H1 (cell line): ENCODE data around the gene GJB1. TPM values are rescaled to one million over a fixed set of nuclear protein-coding genes. Genes with fewer than 3 reads are reported as not detected.

Experiments
- BACH1 ChIP-seq: IDR thresholded peaks from 2 replicates; pipeline ENCODE4 v1.6.1; 2012; ENCODE audit warnings: low read length, improper control_type of control experiment
- BCL11A ChIP-seq, 2 experiments: IDR thresholded peaks; one replicate each; pipeline ENCODE4 v1.6.1; 2011; ENCODE audit warnings: low read depth in 2 of 2, low read length in 2 of 2, mild to moderate bottlenecking in 2 of 2
- CBX5 ChIP-seq: fragments of 300-800, 300-1000 bp; sonication (generic); IDR thresholded peaks from 2 replicates; pipeline ENCODE4 v1.7.1; 2016; ENCODE audit warnings: antibody characterized with exemption, low read length, low read depth
- CREB1 ChIP-seq: IDR thresholded peaks from 2 replicates; pipeline ENCODE4 v1.6.1; 2012; ENCODE audit warnings: inconsistent platforms
- EGR1 ChIP-seq: IDR thresholded peaks from 2 replicates; pipeline ENCODE4 v1.6.1; 2011; ENCODE audit warnings: low read depth, low read length, borderline replicate concordance
- GTF2F1 ChIP-seq: IDR thresholded peaks from 2 replicates; pipeline ENCODE4 v1.6.1; 2012; ENCODE audit warnings: low read depth, low read length, improper control_type of control experiment, borderline replicate concordance
- HDAC2 ChIP-seq, 2 experiments: fragments of 300-600 bp in 1 of 2; sonication (generic) in 1 of 2; IDR thresholded peaks; 2 replicates each; pipeline ENCODE4 v1.6.1; 2011 to 2012; ENCODE audit warnings: low read depth in 2 of 2, low read length in 2 of 2, mild to moderate bottlenecking in 2 of 2, moderate library complexity in 2 of 2, borderline replicate concordance in 1 of 2, inconsistent platforms in 1 of 2
- JUND ChIP-seq: IDR thresholded peaks from 2 replicates; pipeline ENCODE4 v1.6.1; 2011; ENCODE audit warnings: mild to moderate bottlenecking, improper control_type of control experiment, low read length
- NANOG ChIP-seq: IDR thresholded peaks from 2 replicates; pipeline ENCODE4 v1.6.1; 2011; ENCODE audit warnings: low read length, low read depth, mild to moderate bottlenecking, inconsistent platforms; ENCODE audit not compliant: insufficient read depth, poor library complexity, severe bottlenecking
- POLR2AphosphoS5 ChIP-seq: IDR thresholded peaks from 2 replicates; pipeline ENCODE4 v1.6.1; 2011; ENCODE audit warnings: low read depth, low read length
- POU5F1 ChIP-seq: IDR thresholded peaks from 2 replicates; pipeline ENCODE4 v1.6.1; 2011; ENCODE audit warnings: low read depth, mild to moderate bottlenecking, low read length, moderate library complexity
- RFX5 ChIP-seq: IDR thresholded peaks from 2 replicates; pipeline ENCODE4 v1.6.1; 2011; ENCODE audit warnings: low read depth, low read length, improper control_type of control experiment, borderline replicate concordance
- SIRT6 ChIP-seq: IDR thresholded peaks from one replicate; pipeline ENCODE4 v1.7.1; 2012; ENCODE audit warnings: low read length, inconsistent platforms
- SP1 ChIP-seq: IDR thresholded peaks from 2 replicates; pipeline ENCODE4 v1.6.1; 2011; ENCODE audit warnings: low read depth, low read length
- TBP ChIP-seq: IDR thresholded peaks from 2 replicates; pipeline ENCODE4 v1.6.1; 2011; ENCODE audit warnings: low read depth, low read length, improper control_type of control experiment
- TCF12 ChIP-seq: IDR thresholded peaks from 2 replicates; pipeline ENCODE4 v1.6.1; 2011; ENCODE audit warnings: low read depth, mild to moderate bottlenecking, low read length
- YY1 ChIP-seq: IDR thresholded peaks from 2 replicates; pipeline ENCODE4 v1.6.1; 2011; ENCODE audit warnings: low read depth, mild to moderate bottlenecking, low read length
- ZNF274 ChIP-seq: IDR thresholded peaks from 2 replicates; pipeline ENCODE4 v1.7.0; 2012; ENCODE audit warnings: low read length, borderline replicate concordance; ENCODE audit errors: extremely low read depth
- polyA plus RNA-seq, 7 experiments: library from polyadenylated mRNA; depleted of rRNA in 3 of 7; stranded (reverse) in 5 of 7; unstranded in 2 of 7; fragments of >200 nt in 5 of 7; fragments of 200-250 nt in 2 of 7; gene quantifications; 1 replicate in 5 of 7; 2 replicates in 1 of 7; 4 replicates in 1 of 7; pipeline versions ENCODE4 v1.2.1 to v1.2.3, GENCODE V29; 2011 to 2013; ENCODE audit warnings: missing spikeins in 2 of 7, mixed read lengths in 2 of 7
- total RNA-seq: library from RNA; stranded (reverse); fragmentation: NEBNext Ultra II Directional; extraction: Animal tissue kit (Norgen Biotek cat#: 25700); gene quantifications from 2 replicates; pipeline ENCODE4 v1.2.1, GENCODE V29; 2021
- TF ChIP-seq, protein P1 (sequence below): IDR thresholded peaks from 2 replicates; pipeline ENCODE4 v1.6.1; 2012; ENCODE audit warnings: low read length, inconsistent platforms

GJB1 gene
- total and polyA plus RNA-seq, 2 of the 8 experiments (the other 6 are each of a cell fraction or from before 2014, with no cell fraction given): 0.14 TPM; not detected in 1

GRCh38 chrX:71254092-71254963 lies 31.3 kb downstream of the GJB1 start, which contains the start of gene ZMYM3 (continued):
- no peak for TF ChIP-seq JUND
- no peak for TF ChIP-seq HDAC2 (IDR thresholded peaks at IDR 0.05; ENCODE audit: borderline replicate concordance in 1 of 2, low read depth in 2 of 2, low read length in 2 of 2)
- no peak for TF ChIP-seq POLR2AphosphoS5
- TF ChIP-seq NANOG: no peak
- no peak for TF ChIP-seq BCL11A (IDR thresholded peaks at IDR 0.05; ENCODE audit: low read depth in 2 of 2, low read length in 2 of 2)
- no peak for TF ChIP-seq CBX5
- no peak for TF ChIP-seq TCF12
- no peak for TF ChIP-seq YY1
- no peak for TF ChIP-seq POU5F1
- TF ChIP-seq CREB1: no peak
- peak; percentile 68; the same call in 1 of the 2 replicates for TF ChIP-seq SP1
- no peak for TF ChIP-seq EGR1
- TF ChIP-seq RFX5: no peak
- no peak for TF ChIP-seq GTF2F1
- TF ChIP-seq BACH1: no peak
- TF ChIP-seq TBP: 0 out of 2 replicates have a peak, but pooled peaks have one; percentile 33
- TF ChIP-seq SIRT6: no peak
- no peak for TF ChIP-seq ZNF274
- TF ChIP-seq, protein P1, sequence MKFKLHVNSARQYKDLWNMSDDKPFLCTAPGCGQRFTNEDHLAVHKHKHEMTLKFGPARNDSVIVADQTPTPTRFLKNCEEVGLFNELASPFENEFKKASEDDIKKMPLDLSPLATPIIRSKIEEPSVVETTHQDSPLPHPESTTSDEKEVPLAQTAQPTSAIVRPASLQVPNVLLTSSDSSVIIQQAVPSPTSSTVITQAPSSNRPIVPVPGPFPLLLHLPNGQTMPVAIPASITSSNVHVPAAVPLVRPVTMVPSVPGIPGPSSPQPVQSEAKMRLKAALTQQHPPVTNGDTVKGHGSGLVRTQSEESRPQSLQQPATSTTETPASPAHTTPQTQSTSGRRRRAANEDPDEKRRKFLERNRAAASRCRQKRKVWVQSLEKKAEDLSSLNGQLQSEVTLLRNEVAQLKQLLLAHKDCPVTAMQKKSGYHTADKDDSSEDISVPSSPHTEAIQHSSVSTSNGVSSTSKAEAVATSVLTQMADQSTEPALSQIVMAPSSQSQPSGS: no peak
